ENCODE measurements around the gene RRP1.

The RRP1 gene

GRCh38 chr21:43800124-43800523 lies 10.7 kb downstream of the RRP1 start:
- no peak overlapping the region for H3K27ac ChIP-seq
- TF ChIP-seq ZFX (IDR thresholded peaks at IDR 0.05; ENCODE audit: borderline replicate concordance): no peak
- TF ChIP-seq, protein P1, sequence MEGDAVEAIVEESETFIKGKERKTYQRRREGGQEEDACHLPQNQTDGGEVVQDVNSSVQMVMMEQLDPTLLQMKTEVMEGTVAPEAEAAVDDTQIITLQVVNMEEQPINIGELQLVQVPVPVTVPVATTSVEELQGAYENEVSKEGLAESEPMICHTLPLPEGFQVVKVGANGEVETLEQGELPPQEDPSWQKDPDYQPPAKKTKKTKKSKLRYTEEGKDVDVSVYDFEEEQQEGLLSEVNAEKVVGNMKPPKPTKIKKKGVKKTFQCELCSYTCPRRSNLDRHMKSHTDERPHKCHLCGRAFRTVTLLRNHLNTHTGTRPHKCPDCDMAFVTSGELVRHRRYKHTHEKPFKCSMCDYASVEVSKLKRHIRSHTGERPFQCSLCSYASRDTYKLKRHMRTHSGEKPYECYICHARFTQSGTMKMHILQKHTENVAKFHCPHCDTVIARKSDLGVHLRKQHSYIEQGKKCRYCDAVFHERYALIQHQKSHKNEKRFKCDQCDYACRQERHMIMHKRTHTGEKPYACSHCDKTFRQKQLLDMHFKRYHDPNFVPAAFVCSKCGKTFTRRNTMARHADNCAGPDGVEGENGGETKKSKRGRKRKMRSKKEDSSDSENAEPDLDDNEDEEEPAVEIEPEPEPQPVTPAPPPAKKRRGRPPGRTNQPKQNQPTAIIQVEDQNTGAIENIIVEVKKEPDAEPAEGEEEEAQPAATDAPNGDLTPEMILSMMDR (IDR thresholded peaks at IDR 0.05): no peak

DNA sequence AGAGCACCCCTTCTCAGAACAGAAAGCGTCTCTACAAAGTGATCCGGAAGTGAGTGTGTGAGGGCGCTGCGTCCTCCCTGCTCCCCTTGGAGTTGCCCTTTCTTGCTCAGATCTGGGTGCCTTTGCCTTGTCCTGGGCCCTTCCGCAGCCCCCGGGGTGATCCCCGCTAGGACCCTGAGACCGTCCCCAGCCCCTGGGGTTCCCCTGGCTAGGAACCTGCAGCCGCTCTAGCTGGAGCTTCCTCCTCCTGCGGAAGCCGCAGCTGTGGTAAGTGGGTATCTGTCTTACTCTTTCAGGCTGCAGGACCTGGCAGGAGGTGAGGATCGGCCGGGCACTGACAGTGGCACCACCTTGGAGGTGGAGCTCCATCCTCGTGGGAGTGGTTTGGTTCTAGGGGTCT lies 11.2 kb downstream of the RRP1 start:
- no peak overlapping the region for H3K27ac ChIP-seq
- TF ChIP-seq ZFX (IDR thresholded peaks at IDR 0.05; ENCODE audit: borderline replicate concordance): no peak
- TF ChIP-seq, protein P1 (IDR thresholded peaks at IDR 0.05): no peak

DNA sequence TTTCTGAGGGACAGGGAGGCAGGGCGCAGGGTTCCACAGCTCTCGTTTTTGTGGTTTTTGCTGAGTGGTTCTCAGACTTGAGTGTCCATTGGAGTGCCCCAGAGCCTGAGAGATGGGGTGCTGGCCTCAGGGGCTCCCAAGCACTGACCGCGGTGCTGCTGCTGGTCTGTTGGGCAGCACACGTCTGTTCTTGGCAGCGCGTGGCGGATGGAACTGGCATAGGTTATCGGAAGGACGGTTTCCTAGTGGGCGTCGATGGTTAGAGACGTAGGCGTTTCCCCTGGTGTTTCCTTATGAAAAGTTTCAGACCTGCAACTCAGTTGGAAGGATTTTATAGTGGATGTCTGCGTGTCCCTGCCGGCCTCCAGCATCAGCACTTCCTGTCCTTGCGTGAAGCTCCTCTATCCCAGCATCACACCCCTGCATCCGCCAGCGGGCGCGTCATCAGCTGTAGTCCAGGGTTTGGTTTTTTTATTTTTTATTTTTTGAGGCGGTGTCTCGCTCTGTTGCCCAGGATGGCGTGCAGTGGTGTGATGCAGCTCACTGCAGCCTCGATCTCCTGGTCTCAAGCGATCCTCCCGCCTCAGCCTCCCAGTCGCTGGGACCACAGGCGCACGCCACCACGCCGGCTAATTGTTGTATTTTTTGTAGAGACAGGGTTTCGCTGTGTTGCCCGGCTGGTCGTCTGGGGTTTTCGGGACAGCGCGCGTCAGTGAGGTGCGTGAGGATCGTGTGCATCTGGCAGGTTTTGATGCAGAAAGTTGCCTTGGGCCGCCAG lies 11.8 kb downstream of the RRP1 start:
- TF ChIP-seq, protein P1 (IDR thresholded peaks at IDR 0.05): no peak
- TF ChIP-seq ZFX (IDR thresholded peaks at IDR 0.05; ENCODE audit: borderline replicate concordance): no peak
- no peak overlapping the region for H3K27ac ChIP-seq

GRCh38 chr21:43802713-43803313 lies 13.4 kb downstream of the RRP1 start:
- TF ChIP-seq ZFX (IDR thresholded peaks at IDR 0.05; ENCODE audit: borderline replicate concordance): no peak
- TF ChIP-seq, protein P1 (IDR thresholded peaks at IDR 0.05): no peak
- no peak overlapping the region for H3K27ac ChIP-seq

GRCh38 chr21:43803558-43804300 lies 14.4 kb downstream of the RRP1 start:
- no peak overlapping the region for H3K27ac ChIP-seq
- TF ChIP-seq ZFX (IDR thresholded peaks at IDR 0.05; ENCODE audit: borderline replicate concordance): no peak
- TF ChIP-seq, protein P1 (IDR thresholded peaks at IDR 0.05): no peak

GRCh38 chr21:43805275-43805800 lies 16.0 kb downstream of the RRP1 start:
- no peak overlapping the region for H3K27ac ChIP-seq
- TF ChIP-seq ZFX (IDR thresholded peaks at IDR 0.05; ENCODE audit: borderline replicate concordance): no peak
- TF ChIP-seq, protein P1 (IDR thresholded peaks at IDR 0.05): no peak

All from 22Rv1 (cell line).